ENCODE results near the gene PTPN18. TPM values are rescaled to one million over a fixed set of nuclear protein-coding genes. Genes with fewer than 3 reads are reported as not detected.
"Not testable (repeated sequence)": the region's sequence is repeated elsewhere in the genome, so short reads cannot be mapped to it uniquely, and the experiment has no call there.

PTPN18 gene
- total RNA-seq, 2 donors from 2014 or later: 13.3 to 20.8 TPM

DNA sequence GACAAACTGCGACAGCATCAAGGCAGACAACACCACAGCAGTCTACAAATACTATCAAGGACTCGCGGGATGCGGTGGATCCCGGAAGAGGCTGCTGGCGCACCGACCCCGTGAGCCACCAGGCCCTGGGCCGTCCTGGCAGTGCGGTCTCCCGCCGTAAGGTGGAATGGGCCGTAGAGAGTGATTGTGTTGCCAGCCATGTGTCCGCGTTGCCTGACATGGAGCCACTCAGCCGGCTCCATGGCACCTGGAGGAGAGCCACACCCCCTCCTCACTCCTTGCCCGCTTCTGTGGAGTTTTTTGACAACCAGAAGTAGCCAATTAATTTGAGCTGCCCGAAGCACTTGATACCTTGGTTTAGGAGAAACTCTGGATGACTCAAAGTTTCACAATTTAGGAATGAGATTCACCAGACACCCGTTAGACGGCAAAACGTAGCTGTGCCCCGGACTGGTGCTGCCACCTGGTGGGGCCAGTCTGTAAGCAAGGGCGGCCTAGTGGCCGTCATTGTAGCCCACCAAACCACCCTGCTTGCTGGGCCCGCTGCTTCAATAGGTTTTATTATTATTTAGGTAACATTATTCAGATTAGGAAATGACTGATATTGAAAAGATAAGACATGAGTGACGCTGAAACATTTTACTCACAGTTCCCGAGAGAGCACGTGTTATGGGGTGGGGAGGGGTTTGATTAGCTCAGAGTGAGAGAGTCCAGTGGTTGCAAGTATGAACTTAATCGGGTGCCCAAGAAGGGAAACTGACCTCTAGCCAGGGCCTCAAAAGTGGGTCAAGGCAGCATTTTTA, 23.4 kb upstream of the PTPN18 start:
- TF ChIP-seq, protein P1, sequence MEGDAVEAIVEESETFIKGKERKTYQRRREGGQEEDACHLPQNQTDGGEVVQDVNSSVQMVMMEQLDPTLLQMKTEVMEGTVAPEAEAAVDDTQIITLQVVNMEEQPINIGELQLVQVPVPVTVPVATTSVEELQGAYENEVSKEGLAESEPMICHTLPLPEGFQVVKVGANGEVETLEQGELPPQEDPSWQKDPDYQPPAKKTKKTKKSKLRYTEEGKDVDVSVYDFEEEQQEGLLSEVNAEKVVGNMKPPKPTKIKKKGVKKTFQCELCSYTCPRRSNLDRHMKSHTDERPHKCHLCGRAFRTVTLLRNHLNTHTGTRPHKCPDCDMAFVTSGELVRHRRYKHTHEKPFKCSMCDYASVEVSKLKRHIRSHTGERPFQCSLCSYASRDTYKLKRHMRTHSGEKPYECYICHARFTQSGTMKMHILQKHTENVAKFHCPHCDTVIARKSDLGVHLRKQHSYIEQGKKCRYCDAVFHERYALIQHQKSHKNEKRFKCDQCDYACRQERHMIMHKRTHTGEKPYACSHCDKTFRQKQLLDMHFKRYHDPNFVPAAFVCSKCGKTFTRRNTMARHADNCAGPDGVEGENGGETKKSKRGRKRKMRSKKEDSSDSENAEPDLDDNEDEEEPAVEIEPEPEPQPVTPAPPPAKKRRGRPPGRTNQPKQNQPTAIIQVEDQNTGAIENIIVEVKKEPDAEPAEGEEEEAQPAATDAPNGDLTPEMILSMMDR (IDR thresholded peaks at IDR 0.05): peak; percentile 71 to 94
- Histone ChIP-seq H3K4me3 (no peak overlapping the region), H3K27me3 (no peaks in the 10 kb centered on the region), H3K27ac (no peak overlapping the region), H3K36me3 (no peaks in the 10 kb centered on the region), H3K4me1 (peaks cover 0 to 5% of the 10 kb centered on the region in 2 donors), H3K9me3 (no peaks in the 10 kb centered on the region)
- DNase-seq (ENCODE audit: low spot score): peak; percentile 82

DNA sequence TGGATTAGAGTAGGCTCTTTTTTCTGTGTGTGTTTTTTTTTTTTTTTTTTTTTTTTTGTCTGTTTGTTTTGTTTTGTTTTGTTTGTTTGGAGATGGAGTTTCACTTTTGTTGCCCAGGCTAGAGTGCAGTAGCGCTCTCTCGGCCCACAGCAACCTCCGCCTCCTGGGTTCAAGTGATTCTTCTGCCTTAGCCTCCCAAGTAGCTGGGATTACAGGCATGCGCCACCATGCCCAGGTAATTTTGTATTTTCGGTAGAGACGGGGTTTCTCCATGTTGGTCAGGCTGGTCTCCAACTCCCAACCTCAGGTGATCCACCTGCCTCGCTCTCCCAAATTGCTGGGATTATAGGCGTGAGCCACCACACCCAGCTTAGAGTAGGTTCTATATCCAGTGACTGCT, 22.6 kb upstream of the PTPN18 start:
- not testable (repeated sequence) for H3K4me1 ChIP-seq; H3K9me3 ChIP-seq; H3K27ac ChIP-seq; DNase-seq (ENCODE audit: low spot score); H3K27me3 ChIP-seq; H3K4me3 ChIP-seq; H3K36me3 ChIP-seq

DNA sequence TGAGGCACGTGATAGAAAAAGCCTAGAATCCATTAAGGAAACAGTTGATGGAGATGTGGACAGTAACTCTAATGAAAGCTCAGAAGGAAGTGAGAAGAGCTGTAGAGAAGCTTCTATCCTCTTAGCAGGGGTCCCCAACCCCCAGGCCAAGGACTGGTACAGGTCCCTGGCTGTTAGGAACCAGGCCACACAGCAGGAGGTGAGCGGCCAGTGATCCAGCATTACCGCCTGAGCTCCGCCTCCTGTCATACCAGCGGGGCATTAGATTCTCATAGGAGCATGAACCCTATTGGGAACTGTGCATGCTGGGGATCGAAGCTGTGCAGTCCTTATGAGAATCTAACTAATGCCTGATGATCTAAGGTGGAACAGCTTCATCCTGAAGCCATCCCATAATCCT, 21.8 kb upstream of the PTPN18 start:
- TF ChIP-seq, protein P1 (IDR thresholded peaks at IDR 0.05): no peak
- no peak for DNase-seq (ENCODE audit: low spot score)
- H3K4me3 ChIP-seq: no peak overlapping the region
- H3K36me3 ChIP-seq: peaks cover 2% of the 10 kb centered on the region
- no peaks in the 10 kb centered on the region for H3K9me3 ChIP-seq
- peaks cover 0 to 5% of the 10 kb centered on the region in 2 donors for H3K4me1 ChIP-seq
- H3K27ac ChIP-seq: no peak overlapping the region
- H3K27me3 ChIP-seq: no peaks in the 10 kb centered on the region

DNA sequence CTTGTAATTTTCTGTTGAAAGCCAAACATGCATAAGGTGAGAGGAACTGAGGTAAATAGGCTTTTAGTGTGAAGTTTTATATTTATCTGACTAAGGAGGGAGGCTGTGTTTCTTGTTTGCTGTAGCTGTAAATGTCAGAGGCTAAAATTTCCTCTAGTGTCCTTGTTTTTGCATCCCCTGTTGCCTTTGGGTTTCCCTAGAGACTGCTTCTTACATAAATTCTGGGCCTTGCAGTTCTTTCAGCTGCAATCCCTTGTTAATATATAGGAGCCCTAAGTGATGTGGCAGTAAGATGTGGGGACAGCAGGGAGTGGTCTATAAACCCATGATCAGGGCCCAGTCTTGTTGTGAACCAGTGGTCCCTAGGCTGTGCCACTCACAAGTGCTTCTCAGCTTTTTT, 20.6 kb upstream of the PTPN18 start:
- Histone ChIP-seq H3K9me3 (no peaks in the 10 kb centered on the region), H3K36me3 (peaks cover 12% of the 10 kb centered on the region), H3K4me3 (no peak overlapping the region), H3K27ac (no peak overlapping the region), H3K4me1 (peaks cover 0 to 5% of the 10 kb centered on the region in 2 donors), H3K27me3 (no peaks in the 10 kb centered on the region)
- TF ChIP-seq, protein P1 (IDR thresholded peaks at IDR 0.05): no peak
- DNase-seq (ENCODE audit: low spot score): no peak

DNA sequence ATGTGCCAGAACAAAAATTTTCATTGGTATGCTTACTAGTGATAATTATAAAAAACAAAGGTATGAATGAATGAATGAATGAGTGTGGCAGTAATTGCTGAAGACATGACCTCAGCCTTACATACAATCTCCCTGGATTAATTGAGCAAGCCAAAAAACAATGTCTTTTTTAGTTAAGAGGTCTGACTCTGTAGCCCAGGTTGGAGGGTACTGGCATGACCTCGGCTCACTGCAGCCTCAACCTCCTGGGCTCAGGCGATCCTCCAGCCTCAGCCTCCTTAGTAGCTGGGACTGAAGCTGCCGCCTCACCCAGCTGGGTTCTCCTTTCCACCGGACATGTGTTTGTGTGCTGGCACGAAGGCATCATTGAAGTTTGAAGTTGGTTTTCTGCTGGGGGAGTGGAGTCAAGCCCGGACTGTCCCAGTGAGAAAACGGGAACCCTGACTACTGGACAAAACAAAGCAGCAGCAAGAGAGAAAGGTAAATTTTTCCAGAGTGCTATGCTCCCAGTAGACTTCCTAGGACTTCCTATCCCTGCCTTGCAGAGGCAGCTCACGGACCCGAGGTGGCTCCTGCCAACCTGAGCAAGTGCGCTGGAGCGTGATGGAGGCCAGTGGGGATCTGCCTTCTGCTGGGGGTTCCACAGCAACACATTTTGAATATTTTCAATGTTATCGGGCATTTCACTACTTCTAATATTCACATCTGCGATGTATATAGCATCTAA, 19.5 kb upstream of the PTPN18 start:
- TF ChIP-seq, protein P1 (IDR thresholded peaks at IDR 0.05): no peak
- Histone ChIP-seq H3K4me3 (no peak overlapping the region), H3K27ac (no peak overlapping the region), H3K27me3 (no peaks in the 10 kb centered on the region), H3K36me3 (peaks cover 12% of the 10 kb centered on the region), H3K4me1 (peaks cover 0 to 7% of the 10 kb centered on the region in 2 donors), H3K9me3 (no peaks in the 10 kb centered on the region)
- no peak for DNase-seq (ENCODE audit: low spot score)
